Upper lobe of right lung (tissue), 1 donor: Measurements from ENCODE around the gene DRC7. TPM values are rescaled to one million over a fixed set of nuclear protein-coding genes. Genes with fewer than 3 reads are reported as not detected.
"Not testable (repeated sequence)": the region's sequence is repeated elsewhere in the genome, so short reads cannot be mapped to it uniquely, and the experiment has no call there.

ENCODE experiments used
- ATAC-seq: fragments of 200-7000 bp; cut with Tn5 transposase; one replicate; pipeline ENCODE4 v1.9.1; 2020; ENCODE audit warnings: mild to moderate bottlenecking, moderate library complexity
- DNase-seq: peaks from one replicate; pipeline ENCODE4 v3.0.0-alpha.2; 2020
- H3K27ac ChIP-seq: fragments of 200-600 bp; one replicate; pipeline ENCODE4 v1.8.0; 2022
- H3K27me3 ChIP-seq: fragments of 200-600 bp; one replicate; pipeline ENCODE4 v1.8.0; 2022; ENCODE audit warnings: mild to moderate bottlenecking
- H3K36me3 ChIP-seq: fragments of 200-600 bp; one replicate; pipeline ENCODE4 v1.8.0; 2022
- H3K4me1 ChIP-seq: fragments of 200-600 bp; one replicate; pipeline ENCODE4 v1.8.0; 2022
- H3K4me3 ChIP-seq: fragments of 200-600 bp; one replicate; pipeline ENCODE4 v1.8.0; 2022; ENCODE audit warnings: mild to moderate bottlenecking
- H3K9me3 ChIP-seq: fragments of 200-600 bp; one replicate; pipeline ENCODE4 v1.8.0; 2022
- CTCF ChIP-seq: fragments of 200-600 bp; IDR thresholded peaks from one replicate; pipeline ENCODE4 v1.8.0; 2022; ENCODE audit warnings: antibody characterized with exemption
- intact Hi-C: fragments of 100-400 bp; cut with DNase I; formaldehyde crosslinking; loops from one replicate; pipeline ENCODE4 v1.11.0; 2022
- total RNA-seq: library from RNA; stranded (reverse); fragmentation: NEBNext Ultra II Directional; extraction: Animal tissue kit (Norgen Biotek cat#: 25700); gene quantifications from one replicate; pipeline ENCODE4 v1.2.1, GENCODE V29; 2021
- donor health status: DM: no; HTN: yes; CAD: no; lungs with severe emphysema.

DRC7 gene
- total RNA-seq, 1 donor from 2014 or later: not detected

GRCh38 chr16:57773019-57773418, 78.4 kb downstream of the DRC7 start:
- H3K9me3 ChIP-seq: no peaks in the 10 kb centered on the region
- no peak overlapping the region for H3K27ac ChIP-seq
- ATAC-seq (no peak), DNase-seq (no peak)
- peaks cover 43% of the 10 kb centered on the region for H3K36me3 ChIP-seq
- no peak overlapping the region for H3K4me3 ChIP-seq
- TF ChIP-seq CTCF: no peak
- H3K4me1 ChIP-seq: no peaks in the 10 kb centered on the region
- H3K27me3 ChIP-seq: no peaks in the 10 kb centered on the region
- intact Hi-C loops: no loop called here

- peaks cover 39% of the 10 kb centered on the region for H3K36me3 ChIP-seq
- no peak overlapping the region for H3K27ac ChIP-seq
- TF ChIP-seq CTCF: no peak
- DNase-seq (peak; percentile 79), ATAC-seq (peak; percentile 61)
- intact Hi-C loops: no loop called here
- no peaks in the 10 kb centered on the region for H3K9me3 ChIP-seq
- H3K4me1 ChIP-seq: no peaks in the 10 kb centered on the region
- H3K4me3 ChIP-seq: no peak overlapping the region
- H3K27me3 ChIP-seq: no peaks in the 10 kb centered on the region
These were observed 79.2 kb downstream of the DRC7 start for GRCh38 chr16:57773655-57774295.

GRCh38 chr16:57774705-57775285, 80.2 kb downstream of the DRC7 start:
- peaks cover 37% of the 10 kb centered on the region for H3K36me3 ChIP-seq
- TF ChIP-seq CTCF: no peak

GRCh38 chr16:57775661-57776469, 81.3 kb downstream of the DRC7 start:
- Histone ChIP-seq H3K36me3 (peaks cover 28% of the 10 kb centered on the region), H3K4me3 (no peak overlapping the region), H3K4me1 (no peaks in the 10 kb centered on the region), H3K27ac (no peak overlapping the region), H3K9me3 (no peaks in the 10 kb centered on the region), H3K27me3 (no peaks in the 10 kb centered on the region)
- no peak for TF ChIP-seq CTCF
- no peak for DNase-seq
- intact Hi-C loops: no loop called here
- ATAC-seq: peak; percentile 18

More at GRCh38 chr16:57774705-57775285, 80.2 kb downstream of the DRC7 start:
- Histone ChIP-seq H3K27me3 (no peaks in the 10 kb centered on the region), H3K4me1 (no peaks in the 10 kb centered on the region), H3K27ac (no peak overlapping the region), H3K4me3 (no peak overlapping the region), H3K9me3 (no peaks in the 10 kb centered on the region)
- ATAC-seq: no peak
- intact Hi-C loops: no loop called here
- no peak for DNase-seq

- DNase-seq: no peak
- Histone ChIP-seq H3K4me1 (peaks cover 4% of the 10 kb centered on the region), H3K9me3 (no peaks in the 10 kb centered on the region), H3K36me3 (peaks cover 18% of the 10 kb centered on the region), H3K27ac (no peak overlapping the region), H3K4me3 (no peak overlapping the region), H3K27me3 (no peaks in the 10 kb centered on the region)
- ATAC-seq: no peak
- intact Hi-C loops: no loop called here
- no peak for TF ChIP-seq CTCF
These were observed 84.1 kb downstream of the DRC7 start for GRCh38 chr16:57778658-57779057.

- intact Hi-C loops, H3K27ac ChIP-seq, H3K27me3 ChIP-seq, H3K4me3 ChIP-seq, ATAC-seq, H3K4me1 ChIP-seq, DNase-seq, H3K9me3 ChIP-seq: not testable (repeated sequence)
- peaks cover 26% of the 10 kb centered on the region for H3K36me3 ChIP-seq
These were observed 85.2 kb downstream of the DRC7 start for GRCh38 chr16:57779836-57780235.
